ENCODE measurements around the gene GARIN5A. TPM values are rescaled to one million over a fixed set of nuclear protein-coding genes. Genes with fewer than 3 reads are reported as not detected.

GARIN5A gene
- total RNA-seq, 2 experiments from 2014 or later, result 0.59 to 0.63 TPM

DNA sequence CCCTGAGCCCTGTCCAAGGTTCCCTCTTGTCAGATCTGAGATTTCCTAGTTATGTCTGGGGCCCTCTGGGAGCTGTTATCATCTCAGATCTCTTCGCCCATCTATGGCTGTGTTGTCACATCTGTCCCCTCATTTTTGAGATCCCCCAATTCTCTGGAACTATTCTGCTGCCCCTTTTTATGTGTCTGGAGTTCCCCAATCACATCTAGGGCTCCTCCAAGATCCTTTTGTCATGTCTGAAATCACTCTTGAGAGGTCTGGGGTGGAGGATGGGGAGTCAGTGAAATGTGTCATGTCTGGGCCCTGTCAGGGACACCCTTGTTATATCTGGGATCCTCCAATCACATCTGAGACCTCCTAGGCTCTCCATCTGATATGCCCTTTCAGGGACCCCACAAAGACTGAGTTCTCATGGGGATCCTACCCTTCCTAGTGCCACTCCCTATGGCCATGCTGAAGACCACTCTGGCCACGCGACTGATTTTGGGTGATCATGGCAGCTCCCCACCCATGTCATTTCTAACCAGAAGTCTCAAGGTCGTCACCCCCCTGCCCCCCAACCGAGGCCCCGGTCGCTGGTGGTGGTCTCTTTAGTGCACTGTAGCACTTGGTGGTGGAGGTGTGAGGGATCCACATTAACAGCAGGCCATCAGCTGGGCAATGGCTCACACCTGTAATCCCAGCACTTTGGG lies 47.7 kb downstream of the GARIN5A start:
- TF ChIP-seq EZH2phosphoT487 (IDR thresholded peaks at IDR 0.05; ENCODE audit: borderline replicate concordance, low read depth, low read length), result no peak
- no peak for TF ChIP-seq CTCF (conservative IDR thresholded peaks at IDR 0.05; ENCODE audit: low read length)
- Histone ChIP-seq H3K36me3 (ENCODE audit: insufficient read depth, low read length) (peaks cover 49% of the 10 kb centered on the region), H3K4me1 (ENCODE audit: insufficient read depth, low read length, poor library complexity, severe bottlenecking) (peaks cover 60% of the 10 kb centered on the region), H3K9me3 (ENCODE audit: low read length) (no peaks in the 10 kb centered on the region), H3K4me3 (ENCODE audit: low read depth, low read length, poor library complexity, severe bottlenecking) (no peak overlapping the region), H2AFZ (ENCODE audit: low read length) (no peak overlapping the region), H3K9me2 (ENCODE audit: insufficient read depth, low read length) (no peaks in the 10 kb centered on the region), H3K4me2 (ENCODE audit: low read length) (no peak overlapping the region), H3K27ac (ENCODE audit: low read depth, low read length, poor library complexity, severe bottlenecking) (peak overlapping the region; percentile 87), H4K20me1 (ENCODE audit: insufficient read depth, low read length) (no peaks in the 10 kb centered on the region), H3K79me2 (ENCODE audit: insufficient read depth, low read depth, low read length) (no peaks in the 10 kb centered on the region)
- ChIA-PET CTCF (ENCODE audit: unreplicated experiment) (no interaction called here), POLR2A (interaction anchor here (0.6 kb wide), 1 partner anchor 32 kb away, joined by 3 read pairs; no protein-coding TSS in a partner anchor)
- BruUV-seq (replicated peaks), result no TSS peak
- intact Hi-C loops (cut with micrococcal nuclease; ENCODE audit: unreplicated experiment), result no loop called here
- no peak for DNase-seq (ENCODE audit: low spot score)

- Histone ChIP-seq H3K9me2 (ENCODE audit: insufficient read depth, low read length) (no peaks in the 10 kb centered on the region), H3K4me1 (ENCODE audit: insufficient read depth, low read length, poor library complexity, severe bottlenecking) (peaks cover 51% of the 10 kb centered on the region), H3K4me2 (ENCODE audit: low read length) (peak overlapping the region; percentile 23), H2AFZ (ENCODE audit: low read length) (no peak overlapping the region), H3K27ac (ENCODE audit: low read depth, low read length, poor library complexity, severe bottlenecking) (peak overlapping the region; percentile 87), H3K79me2 (ENCODE audit: insufficient read depth, low read depth, low read length) (no peaks in the 10 kb centered on the region), H3K36me3 (ENCODE audit: insufficient read depth, low read length) (peaks cover 58% of the 10 kb centered on the region), H3K4me3 (ENCODE audit: low read depth, low read length, poor library complexity, severe bottlenecking) (no peak overlapping the region), H3K9me3 (ENCODE audit: low read length) (no peaks in the 10 kb centered on the region), H4K20me1 (ENCODE audit: insufficient read depth, low read length) (no peaks in the 10 kb centered on the region)
- ChIA-PET CTCF (ENCODE audit: unreplicated experiment) (no interaction called here), POLR2A (no interaction called here)
- peak; percentile 39 for DNase-seq (ENCODE audit: low spot score)
- TF ChIP-seq CTCF (conservative IDR thresholded peaks at IDR 0.05; ENCODE audit: low read length) (no peak), EZH2phosphoT487 (IDR thresholded peaks at IDR 0.05; ENCODE audit: borderline replicate concordance, low read depth, low read length) (no peak)
- intact Hi-C loops (cut with micrococcal nuclease; ENCODE audit: unreplicated experiment), result no loop called here
- BruUV-seq (replicated peaks), result no TSS peak
These were observed 48.6 kb downstream of the GARIN5A start for GRCh38 chr19:50427997-50428425.

GRCh38 chr19:50427318-50427925 lies 49.2 kb downstream of the GARIN5A start:
- Histone ChIP-seq H3K27ac (ENCODE audit: low read depth, low read length, poor library complexity, severe bottlenecking) (peak overlapping the region; percentile 87), H3K36me3 (ENCODE audit: insufficient read depth, low read length) (peaks cover 64% of the 10 kb centered on the region), H3K9me2 (ENCODE audit: insufficient read depth, low read length) (no peaks in the 10 kb centered on the region), H3K9me3 (ENCODE audit: low read length) (no peaks in the 10 kb centered on the region), H3K79me2 (ENCODE audit: insufficient read depth, low read depth, low read length) (no peaks in the 10 kb centered on the region), H3K4me3 (ENCODE audit: low read depth, low read length, poor library complexity, severe bottlenecking) (no peak overlapping the region), H3K4me2 (ENCODE audit: low read length) (peak overlapping the region; percentile 23), H2AFZ (ENCODE audit: low read length) (no peak overlapping the region), H3K4me1 (ENCODE audit: insufficient read depth, low read length, poor library complexity, severe bottlenecking) (peaks cover 50% of the 10 kb centered on the region), H4K20me1 (ENCODE audit: insufficient read depth, low read length) (no peaks in the 10 kb centered on the region)
- CTCF ChIA-PET (ENCODE audit: unreplicated experiment), result no interaction called here
- no TSS peak for BruUV-seq (replicated peaks)
- TF ChIP-seq EZH2phosphoT487 (IDR thresholded peaks at IDR 0.05; ENCODE audit: borderline replicate concordance, low read depth, low read length) (no peak), CTCF (conservative IDR thresholded peaks at IDR 0.05; ENCODE audit: low read length) (no peak)
- POLR2A ChIA-PET, result no interaction called here
- intact Hi-C loops (cut with micrococcal nuclease; ENCODE audit: unreplicated experiment), result no loop called here
- DNase-seq (ENCODE audit: low spot score), result no peak

Data from OCI-LY7 (cell line).